GM19099 (cell line): ENCODE results near the gene PGBD2.

Source experiments
- POLR2A ChIP-seq: IDR thresholded peaks from 3 replicates; pipeline ENCODE4 v1.6.1; 2011; ENCODE audit warnings: low read depth; ENCODE audit not compliant: insufficient read length; ENCODE audit errors: extremely low read depth

The PGBD2 gene

GRCh38 chr1:248906009-248906752 is at the start of gene PGBD2:
Gene PGBD2, plus strand, starts transcription at chr1:248906235. Its CDS starts 7,628 bp downstream, at chr1:248913863.
- TF ChIP-seq POLR2A: peak; percentile 96

- TF ChIP-seq POLR2A: no peak
Measured at GRCh38 chr1:248857201-248857600, 48.8 kb upstream of the PGBD2 start.

- no peak for TF ChIP-seq POLR2A
Measured at GRCh38 chr1:248857749-248858095, 48.3 kb upstream of the PGBD2 start.

GRCh38 chr1:248858096-248858890 is 47.7 kb upstream of the PGBD2 start:
- no peak for TF ChIP-seq POLR2A

- TF ChIP-seq POLR2A: peak; percentile 95
Measured at GRCh38 chr1:248858891-248859889, 46.8 kb upstream of the PGBD2 start, which contains the start of gene ZNF692. Gene ZNF692, minus strand, starts transcription at chr1:248859085. Its CDS starts 776 bp downstream, at chr1:248858309.

GRCh38 chr1:248860007-248860406 is 46.0 kb upstream of the PGBD2 start:
- TF ChIP-seq POLR2A: no peak

GRCh38 chr1:248861616-248862015 is 44.4 kb upstream of the PGBD2 start:
- TF ChIP-seq POLR2A: no peak

GRCh38 chr1:248862695-248862997 is 43.4 kb upstream of the PGBD2 start:
- TF ChIP-seq POLR2A: no peak

- peak; percentile 83 for TF ChIP-seq POLR2A
Measured at GRCh38 chr1:248862998-248863881, 42.8 kb upstream of the PGBD2 start.

GRCh38 chr1:248871837-248872401 is 34.1 kb upstream of the PGBD2 start:
- TF ChIP-seq POLR2A: no peak

- TF ChIP-seq POLR2A: peak; percentile 35
Measured at GRCh38 chr1:248872752-248873408, 33.2 kb upstream of the PGBD2 start.

- peak; percentile 49 for TF ChIP-seq POLR2A
Measured at GRCh38 chr1:248873409-248873992, 32.5 kb upstream of the PGBD2 start.

- TF ChIP-seq POLR2A: no peak
Measured at GRCh38 chr1:248873993-248874533, 32.0 kb upstream of the PGBD2 start.

GRCh38 chr1:248881261-248881660 is 24.8 kb upstream of the PGBD2 start:
- TF ChIP-seq POLR2A: no peak
